T-cell (primary cell): ENCODE data around the gene CLIP3. TPM values are rescaled to one million over a fixed set of nuclear protein-coding genes. Genes with fewer than 3 reads are reported as not detected.

Source experiments
- ATAC-seq, 4 experiments: fragments of 200-7000 bp in 3 of 4; fragments of 150-1000 bp in 1 of 4; cut with Tn5 transposase; replicated peaks in 1 of 4; 1 replicate in 3 of 4; 2 replicates in 1 of 4; pipeline ENCODE4 v1.10.0; 2021; ENCODE audit warnings: moderate library complexity in 3 of 4, mild to moderate bottlenecking in 2 of 4, moderate number of reproducible peaks in 1 of 4
- CTCF ChIA-PET, 2 donors: fragments of 300-600 bp; sonication (Branson Sonifier 250); formaldehyde crosslinking; loops; one replicate each; lab custom pipeline; 2022; ENCODE audit warnings: antibody characterized with exemption in 2 of 2; lab: Charles Lee
- POLR2A ChIA-PET, 2 donors: fragments of 300-600 bp; sonication (Branson Sonifier 250); formaldehyde crosslinking; loops; one replicate each; lab custom pipeline; 2022; ENCODE audit warnings: antibody characterized with exemption in 2 of 2; lab: Charles Lee
- DNase-seq, 35 experiments: peaks; one replicate each; pipeline versions ENCODE4 v3.0.0 to v3.0.0-alpha.2; 2013 to 2023
- H3K27ac ChIP-seq: one replicate; pipeline ENCODE4 v1.5.1; 2013; ENCODE audit warnings: low read length
- H3K27me3 ChIP-seq, 2 experiments: replicated peaks in 1 of 2; 1 replicate in 1 of 2; 2 replicates in 1 of 2; pipeline versions ENCODE4 v1.6.1 to v1.7.0; 2013; ENCODE audit warnings: low read length in 1 of 2, mixed read lengths in 1 of 2; ENCODE audit not compliant: control insufficient read depth in 2 of 2, insufficient read depth in 2 of 2; ENCODE audit errors: extremely low read depth in 1 of 2
- H3K36me3 ChIP-seq, 2 donors: 1 replicate in 1 of 2; 2 replicates in 1 of 2; pipeline versions ENCODE4 v1.6.1 to v1.7.0; 2013; ENCODE audit warnings: low read length in 1 of 2; ENCODE audit not compliant: control insufficient read depth in 2 of 2, insufficient read depth in 1 of 2; ENCODE audit errors: extremely low read depth in 1 of 2
- H3K4me1 ChIP-seq, 2 experiments: 1 replicate in 1 of 2; 2 replicates in 1 of 2; pipeline versions ENCODE4 v1.6.1 to v1.7.0; 2013; ENCODE audit warnings: low read length in 2 of 2, mixed read lengths in 1 of 2; ENCODE audit not compliant: insufficient read depth in 2 of 2, control insufficient read depth in 1 of 2; ENCODE audit errors: extremely low read depth in 1 of 2
- H3K4me3 ChIP-seq, 2 donors: 1 replicate in 1 of 2; 2 replicates in 1 of 2; pipeline versions ENCODE4 v1.5.1 to v1.7.0; 2013; ENCODE audit warnings: mild to moderate bottlenecking in 2 of 2, low read length in 1 of 2, moderate library complexity in 1 of 2; ENCODE audit not compliant: control insufficient read depth in 1 of 2; ENCODE audit errors: extremely low read depth in 1 of 2
- H3K9me3 ChIP-seq: 2 replicates; pipeline ENCODE4 v1.7.0; 2013
- H3K27ac Mint-ChIP-seq, 2 donors: one replicate each; pipeline ENCODE4 v1.8.0; 2020 to 2021; ENCODE audit warnings: mild to moderate bottlenecking in 2 of 2, mixed read lengths in 2 of 2
- H3K27me3 Mint-ChIP-seq, 2 donors: one replicate each; pipeline ENCODE4 v1.8.0; 2021 to 2022; ENCODE audit warnings: mixed read lengths in 2 of 2
- H3K36me3 Mint-ChIP-seq: one replicate; pipeline ENCODE4 v1.8.0; 2021; ENCODE audit warnings: mixed read lengths
- H3K4me1 Mint-ChIP-seq, 3 donors: one replicate each; pipeline ENCODE4 v1.8.0; 2020 to 2022; ENCODE audit warnings: mixed read lengths in 3 of 3, mild to moderate bottlenecking in 1 of 3
- H3K4me3 Mint-ChIP-seq, 3 donors: one replicate each; pipeline ENCODE4 v1.8.0; 2020 to 2022; ENCODE audit warnings: mild to moderate bottlenecking in 3 of 3, mixed read lengths in 3 of 3, moderate library complexity in 3 of 3
- H3K9me3 Mint-ChIP-seq, 3 donors: one replicate each; pipeline ENCODE4 v1.8.0; 2020 to 2022; ENCODE audit warnings: mixed read lengths in 3 of 3
- WGBS: methylation state at CpG from one replicate; pipeline ENCODE4 v1.1.5; 2013; ENCODE audit warnings: missing lambda C conversion rate; ENCODE audit not compliant: insufficient coverage; 5-methylcytosine and 5-hydroxymethylcytosine counted together
- total RNA-seq, 35 experiments: library from RNA in 6 of 35; stranded (reverse) in 6 of 35; fragments of 120-200 nt in 1 of 35; gene quantifications; one replicate each; pipeline versions ENCODE4 v1.2.1 to v1.2.4 and lab custom pipeline; 2013 to 2026

CLIP3 gene
- total RNA-seq, 5 donors from 2014 or later (not counting 1 experiment from before 2014, with no cell fraction given) = 1.4 to 6.2 (median 2.6) TPM

DNA sequence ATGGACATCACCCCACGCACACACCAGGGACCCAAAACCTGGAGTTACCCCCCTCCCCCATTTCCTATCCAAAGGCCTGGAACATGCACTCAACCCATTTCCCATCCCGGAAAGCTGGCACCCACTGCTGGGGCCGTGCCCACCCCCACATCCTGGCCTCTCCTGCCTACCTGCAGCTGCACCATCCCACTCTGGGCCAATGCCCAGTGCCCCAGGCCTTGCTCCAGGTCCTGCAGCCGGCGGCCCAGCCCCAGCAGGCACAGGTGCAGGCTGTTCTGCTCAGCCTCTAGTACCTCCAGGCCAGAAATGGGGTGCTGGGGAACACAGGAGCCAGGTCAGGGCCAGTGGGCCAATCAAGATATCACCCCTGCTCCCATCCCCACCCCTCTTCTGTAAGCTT, 25.7 kb downstream of the CLIP3 start:
- H3K4me1 ChIP-seq = peaks cover 0 to 13% of the 10 kb centered on the region in 2 experiments
- 83% methylated on average over 5 of the region's 5 CpGs for WGBS
- Mint-ChIP-seq H3K4me3 (no peak overlapping the region), H3K36me3 (no peaks in the 10 kb centered on the region), H3K9me3 (no peaks in the 10 kb centered on the region), H3K27me3 (no peaks in the 10 kb centered on the region), H3K4me1 (peaks cover 14 to 17% (median 16%) of the 10 kb centered on the region in 3 donors), H3K27ac (no peak overlapping the region)
- H3K36me3 ChIP-seq = peaks cover 0 to 2% of the 10 kb centered on the region in 2 donors
- CTCF ChIA-PET = no interaction called here
- peaks cover 0 to 9% of the 10 kb centered on the region in 2 experiments for H3K27me3 ChIP-seq
- no peak for ATAC-seq
- no peak for DNase-seq
- H3K4me3 ChIP-seq = no peak overlapping the region
- no peak overlapping the region for H3K27ac ChIP-seq
- POLR2A ChIA-PET = no interaction called here
- H3K9me3 ChIP-seq = no peaks in the 10 kb centered on the region

DNA sequence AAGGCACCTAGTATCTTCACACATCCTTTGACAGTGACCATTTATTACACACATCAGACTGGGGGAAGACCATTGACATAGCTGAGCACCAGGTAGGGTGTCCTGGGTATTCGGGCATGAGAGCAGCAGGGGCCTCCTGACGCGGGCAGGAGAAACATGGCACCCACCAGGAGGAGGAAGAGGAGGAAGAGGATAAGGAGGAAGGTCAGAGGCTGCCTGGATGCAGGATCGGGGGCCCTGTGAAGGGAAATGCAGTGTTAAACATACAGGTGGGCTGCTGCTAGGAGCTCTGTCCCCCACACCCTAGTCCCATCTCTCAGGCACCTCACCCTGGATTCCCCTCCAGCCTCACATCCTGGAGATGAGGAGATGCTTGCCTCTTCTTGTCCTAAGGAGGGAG, 29.4 kb downstream of the CLIP3 start:
- H3K36me3 ChIP-seq = peaks cover 6 to 19% of the 10 kb centered on the region in 2 donors
- ChIA-PET CTCF (interaction anchor here in 1 of 2 donors (0.6 kb wide), 1 partner anchor 44 kb away, joined by 3 read pairs; no protein-coding TSS in a partner anchor), POLR2A (no interaction called here)
- H3K27me3 ChIP-seq = peaks cover 0 to 4% of the 10 kb centered on the region in 2 experiments
- Mint-ChIP-seq H3K36me3 (peaks cover 3% of the 10 kb centered on the region), H3K9me3 (no peaks in the 10 kb centered on the region), H3K4me3 (no peak overlapping the region), H3K27me3 (no peaks in the 10 kb centered on the region), H3K27ac (no peak overlapping the region), H3K4me1 (peaks cover 12 to 19% (median 13%) of the 10 kb centered on the region in 3 donors)
- WGBS = 96% methylated on average over 3 of the region's 4 CpGs
- DNase-seq = no peak
- no peak for ATAC-seq
- H3K4me3 ChIP-seq = no peak overlapping the region
- no peak overlapping the region for H3K27ac ChIP-seq
- no peaks in the 10 kb centered on the region for H3K9me3 ChIP-seq
- peaks cover 0 to 4% of the 10 kb centered on the region in 2 experiments for H3K4me1 ChIP-seq

DNA sequence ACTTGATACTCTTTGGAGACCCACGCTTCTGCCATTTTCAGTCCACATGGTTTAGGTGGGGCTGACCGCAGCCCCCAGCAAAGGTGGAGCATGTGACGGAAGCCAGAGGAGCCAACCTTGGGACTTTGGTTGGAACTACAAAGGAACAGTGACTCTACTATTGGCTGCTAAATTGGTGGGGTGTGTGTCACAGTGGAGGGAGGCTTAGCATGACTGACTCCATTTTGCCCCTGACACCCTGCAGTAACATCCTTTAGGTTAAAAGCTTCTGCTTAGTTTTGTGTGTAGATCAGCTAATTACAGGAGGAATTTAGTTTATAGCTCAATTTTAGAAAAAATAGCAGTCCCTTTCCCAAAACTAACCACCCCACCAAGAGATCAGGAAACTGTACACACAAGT, 31.1 kb downstream of the CLIP3 start:
- Histone ChIP-seq H3K4me1 (peaks cover 0 to 12% of the 10 kb centered on the region in 2 experiments), H3K27me3 (no peaks in the 10 kb centered on the region), H3K36me3 (peaks cover 6 to 20% of the 10 kb centered on the region in 2 donors), H3K27ac (no peak overlapping the region), H3K4me3 (no peak overlapping the region), H3K9me3 (no peaks in the 10 kb centered on the region)
- Mint-ChIP-seq H3K27me3 (no peaks in the 10 kb centered on the region), H3K9me3 (no peaks in the 10 kb centered on the region), H3K27ac (no peak overlapping the region), H3K4me3 (no peak overlapping the region), H3K4me1 (peaks cover 25 to 29% (median 25%) of the 10 kb centered on the region in 3 donors), H3K36me3 (peaks cover 9% of the 10 kb centered on the region)
- CTCF ChIA-PET = no interaction called here
- WGBS = 92% methylated on average over 3 of the region's 3 CpGs
- DNase-seq = no peak
- no peak for ATAC-seq
- POLR2A ChIA-PET = interaction anchor here in 1 of 2 donors (0.7 kb wide), 1 partner anchor 58 kb away, joined by 3 read pairs; no protein-coding TSS in a partner anchor

DNA sequence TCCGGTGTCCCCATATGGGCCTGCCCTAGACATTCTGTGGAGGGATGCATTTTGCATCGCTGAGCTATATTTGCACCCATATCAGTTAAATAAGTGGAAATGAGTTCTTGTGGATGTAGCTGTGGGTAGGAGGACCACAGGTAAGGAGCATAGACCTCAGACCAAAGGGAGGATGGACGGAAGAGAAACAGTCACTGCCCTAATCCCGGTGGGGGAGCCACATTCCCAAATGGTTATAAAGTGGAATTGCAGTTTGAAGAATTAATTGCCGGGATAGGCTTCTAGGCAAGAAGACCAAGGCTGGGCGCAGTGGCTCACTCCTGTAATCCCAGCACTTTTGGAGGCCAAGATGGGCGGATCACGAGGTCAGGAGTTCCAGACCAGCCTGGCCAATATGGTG, 35.9 kb downstream of the CLIP3 start:
- POLR2A ChIA-PET = no interaction called here
- Mint-ChIP-seq H3K4me3 (peak overlapping the region; percentile 91 to 95 (median 94)), H3K27ac (peak overlapping the region in 1 of 2 donors; percentile 61), H3K4me1 (peaks cover 42 to 46% (median 42%) of the 10 kb centered on the region in 3 donors), H3K36me3 (peaks cover 7% of the 10 kb centered on the region), H3K27me3 (no peaks in the 10 kb centered on the region), H3K9me3 (no peaks in the 10 kb centered on the region)
- CTCF ChIA-PET = interaction anchor here in 1 of 2 donors (0.6 to 1.4 kb wide), 3 partner anchors 14 to 38 kb away, joined by 3 to 5 read pairs (median 4); partner anchors contain the start of gene ALKBH6
- no peak overlapping the region for H3K4me3 ChIP-seq
- H3K27ac ChIP-seq = no peak overlapping the region
- ATAC-seq = no peak
- H3K4me1 ChIP-seq = peaks cover 4 to 38% of the 10 kb centered on the region in 2 experiments
- no peaks in the 10 kb centered on the region for H3K27me3 ChIP-seq
- 97% methylated on average over 4 of the region's 8 CpGs for WGBS
- peaks cover 6 to 16% of the 10 kb centered on the region in 2 donors for H3K36me3 ChIP-seq
- H3K9me3 ChIP-seq = no peaks in the 10 kb centered on the region
- no peak for DNase-seq

DNA sequence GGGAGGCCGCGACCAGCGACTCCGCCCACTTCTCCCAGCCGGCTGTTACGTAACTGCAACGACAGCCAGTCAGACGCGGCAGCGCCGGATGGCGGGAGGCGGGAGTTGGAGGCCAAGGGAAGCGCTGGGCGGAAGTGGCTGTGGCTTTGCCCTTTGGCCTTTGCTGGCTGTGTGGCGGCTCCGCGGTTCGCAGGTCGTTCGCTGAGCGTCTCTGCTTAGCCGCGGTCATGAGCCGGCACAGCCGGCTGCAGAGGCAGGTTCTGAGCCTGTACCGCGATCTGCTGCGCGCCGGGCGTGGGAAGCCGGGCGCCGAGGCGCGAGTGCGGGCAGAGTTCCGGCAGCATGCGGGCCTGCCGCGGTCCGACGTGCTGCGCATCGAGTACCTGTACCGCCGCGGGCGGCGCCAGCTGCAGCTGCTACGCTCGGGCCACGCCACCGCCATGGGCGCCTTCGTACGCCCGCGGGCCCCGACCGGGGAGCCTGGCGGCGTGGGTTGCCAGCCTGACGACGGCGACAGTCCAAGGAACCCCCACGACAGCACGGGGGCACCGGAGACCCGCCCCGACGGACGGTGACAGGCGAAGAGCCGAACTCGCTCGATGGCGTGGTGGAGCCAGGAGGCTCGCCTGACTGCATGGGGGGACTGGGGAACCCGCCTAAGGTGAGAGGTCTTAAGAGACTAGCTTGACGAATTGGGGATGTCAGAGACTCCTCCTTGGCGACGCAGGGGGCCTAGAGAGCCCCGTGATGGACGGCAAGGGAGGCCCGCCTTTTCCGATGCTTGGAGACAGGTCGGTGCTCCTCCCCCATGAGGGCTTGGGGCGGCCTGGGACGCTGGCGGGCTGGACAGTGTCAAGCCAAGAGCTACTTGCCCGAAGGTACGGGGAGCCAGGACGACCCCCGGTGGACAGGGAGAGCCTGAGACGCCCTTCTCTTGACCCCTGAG, 37.4 kb downstream of the CLIP3 start, which contains the start of gene SDHAF1:
SDHAF1 (plus strand) TSS at position 141 of the 946 bp plus-strand sequence; CDS start at position 228, 87 bp downstream.
- peak; percentile 94 to 95 (median 94) for ATAC-seq
- Mint-ChIP-seq H3K27me3 (no peaks in the 10 kb centered on the region), H3K27ac (peak within 1 kb of the TSS; percentile 93 to 97), H3K36me3 (peaks cover 6% of the 10 kb centered on the region), H3K9me3 (no peaks in the 10 kb centered on the region), H3K4me3 (peak within 1 kb of the TSS; percentile 91 to 95 (median 94)), H3K4me1 (peaks cover 34 to 40% (median 40%) of the 10 kb centered on the region in 3 donors)
- Histone ChIP-seq H3K36me3 (peaks cover 3 to 10% of the 10 kb centered on the region in 2 donors), H3K27me3 (peaks cover 0 to under 1% of the 10 kb centered on the region in 2 experiments), H3K4me3 (peak within 1 kb of the TSS; percentile 57 to 81), H3K4me1 (peaks cover 4 to 38% of the 10 kb centered on the region in 2 experiments), H3K27ac (peak within 1 kb of the TSS; percentile 65), H3K9me3 (no peaks in the 10 kb centered on the region)
- CTCF ChIA-PET = interaction anchor here in 1 of 2 donors (0.6 to 1.4 kb wide), 3 partner anchors 19 to 175 kb away, joined by 3 to 5 read pairs (median 4); partner anchors contain the start of gene ALKBH6
- WGBS = under 1% methylated on average over 94 of the region's 97 CpGs
- POLR2A ChIA-PET = interaction anchor here in 1 of 2 donors (0.6 kb wide), 1 partner anchor 306 kb away, joined by 4 read pairs; no protein-coding TSS in a partner anchor
- peak; percentile 77 to 94 (median 86) for DNase-seq
